M059J (cell line): Measurements from ENCODE around the gene PGRMC2. TPM values are rescaled to one million over a fixed set of nuclear protein-coding genes. Genes with fewer than 3 reads are reported as not detected.

Experiments
- DNase-seq: peaks from one replicate; pipeline ENCODE4 v3.0.0-alpha.2; 2012; ENCODE audit warnings: low read depth
- total RNA-seq: library from RNA; depleted of rRNA; stranded (reverse); fragments of >200 nt; shearing (Covaris generic); gene quantifications from 2 replicates; pipeline ENCODE4 v1.2.3, GENCODE V29; 2014

Gene PGRMC2
- total RNA-seq, 1 experiment from 2014 or later = 28.2 TPM

- DNase-seq = no peak
Observed at GRCh38 chr4:128298852-128299251, 11.2 kb upstream of the PGRMC2 start.

GRCh38 chr4:128298146-128298758 lies 10.6 kb upstream of the PGRMC2 start:
- DNase-seq = no peak

- DNase-seq = no peak
Observed at GRCh38 chr4:128295255-128295654, 7.6 kb upstream of the PGRMC2 start.

GRCh38 chr4:128294464-128294863 lies 6.9 kb upstream of the PGRMC2 start:
- DNase-seq = no peak

- no peak for DNase-seq
Observed at GRCh38 chr4:128292349-128292748, 4.7 kb upstream of the PGRMC2 start.

- no peak for DNase-seq
Observed at GRCh38 chr4:128291096-128291495, 3.5 kb upstream of the PGRMC2 start.

GRCh38 chr4:128290526-128290925 lies 2.9 kb upstream of the PGRMC2 start:
- DNase-seq = no peak

- no peak for DNase-seq
Observed at GRCh38 chr4:128289523-128290158, 2.0 kb upstream of the PGRMC2 start.

- peak; percentile 15 for DNase-seq
Observed at GRCh38 chr4:128288689-128289106, 1.1 kb upstream of the PGRMC2 start.

GRCh38 chr4:128287871-128288688 lies 467 bp upstream of the PGRMC2 start:
- DNase-seq = peak; percentile 96

GRCh38 chr4:128286474-128287058 lies 1.0 kb downstream of the PGRMC2 start:
- DNase-seq = peak; percentile 53

GRCh38 chr4:128285085-128285997 lies 2.3 kb downstream of the PGRMC2 start:
- DNase-seq = no peak

- DNase-seq = no peak
Observed at GRCh38 chr4:128284317-128284716, 3.3 kb downstream of the PGRMC2 start.

- no peak for DNase-seq
Observed at GRCh38 chr4:128283071-128283470, 4.5 kb downstream of the PGRMC2 start.

- no peak for DNase-seq
Observed at GRCh38 chr4:128282516-128282915, 5.1 kb downstream of the PGRMC2 start.

GRCh38 chr4:128281354-128281753 lies 6.3 kb downstream of the PGRMC2 start:
- no peak for DNase-seq

GRCh38 chr4:128279624-128280225 lies 7.9 kb downstream of the PGRMC2 start:
- no peak for DNase-seq

GRCh38 chr4:128277856-128278255 lies 9.8 kb downstream of the PGRMC2 start:
- no peak for DNase-seq

GRCh38 chr4:128275346-128275745 lies 12.3 kb downstream of the PGRMC2 start:
- peak; percentile 42 for DNase-seq

- no peak for DNase-seq
Observed at GRCh38 chr4:128271551-128271950, 16.1 kb downstream of the PGRMC2 start.

- DNase-seq = no peak
Observed at GRCh38 chr4:128268970-128269369, 18.6 kb downstream of the PGRMC2 start.
